ENCODE results near the gene AP2A1. TPM values are rescaled to one million over a fixed set of nuclear protein-coding genes. Genes with fewer than 3 reads are reported as not detected.

AP2A1 gene
- total RNA-seq, 1 experiment from 2014 or later = 107 TPM

- peak overlapping the region; percentile 97 for H3K4me3 ChIP-seq (ENCODE audit: low read depth, low read length)
- peak overlapping the region; percentile 86 for H3K4me3 Mint-ChIP-seq (ENCODE audit: unreplicated experiment)
- H3K4me1 Mint-ChIP-seq (ENCODE audit: low read depth, unreplicated experiment) = peaks cover 21% of the 10 kb centered on the region
- BruUV-seq (replicated peaks) = no TSS peak
- ChIA-PET CTCF (interaction anchor here (0.9 to 1.5 kb wide), 4 partner anchors 18 to 90 kb away, joined by 4 to 8 read pairs (median 5); partner anchors contain the start of gene PRMT1), POLR2A (interaction anchor here (0.5 to 1.2 kb wide), 8 partner anchors 19 to 314 kb away, joined by 3 to 7 read pairs (median 4); partner anchors contain the start of genes ALDH16A1 and PTOV1)
- no peaks in the 10 kb centered on the region for H3K9me3 ChIP-seq
- no peaks in the 10 kb centered on the region for H3K27me3 ChIP-seq (replicated peaks; ENCODE audit: control insufficient read depth, insufficient read depth, low read length)
- H3K36me3 ChIP-seq (ENCODE audit: control insufficient read depth, insufficient read depth, low read length) = no peaks in the 10 kb centered on the region
- H3K4me1 ChIP-seq = peaks cover 23% of the 10 kb centered on the region
- TF ChIP-seq CTCF (IDR thresholded peaks at IDR 0.05; ENCODE audit: insufficient read depth in 1 of 2, low read depth in 1 of 2, low read length in 1 of 2, severe bottlenecking in 1 of 2, unreplicated experiment in 1 of 2) = no peak
- H3K27ac Mint-ChIP-seq (ENCODE audit: unreplicated experiment) = peak overlapping the region; percentile 78
- DNase-seq = no peak
- intact Hi-C loops (cut with micrococcal nuclease; ENCODE audit: unreplicated experiment) = loop anchor here (2.0 to 5.0 kb wide), 5 partner anchors 55 to 127 kb away; partner anchors contain the start of genes AKT1S1, PRMT1, PTOV1 and RRAS
- no peaks in the 10 kb centered on the region for H3K9me3 Mint-ChIP-seq (ENCODE audit: unreplicated experiment)
- no peaks in the 10 kb centered on the region for H3K27me3 Mint-ChIP-seq (ENCODE audit: insufficient read depth, unreplicated experiment)
- peaks cover 36% of the 10 kb centered on the region for H3K36me3 Mint-ChIP-seq (ENCODE audit: insufficient read depth, unreplicated experiment)
Measured at GRCh38 chr19:49767381-49767780, 580 bp downstream of the AP2A1 start.

GRCh38 chr19:49767967-49768581 is 1.3 kb downstream of the AP2A1 start:
- H3K36me3 Mint-ChIP-seq (ENCODE audit: insufficient read depth, unreplicated experiment) = peaks cover 41% of the 10 kb centered on the region
- no TSS peak for BruUV-seq (replicated peaks)
- peak overlapping the region; percentile 78 for H3K27ac Mint-ChIP-seq (ENCODE audit: unreplicated experiment)
- H3K27me3 Mint-ChIP-seq (ENCODE audit: insufficient read depth, unreplicated experiment) = no peaks in the 10 kb centered on the region
- peaks cover 27% of the 10 kb centered on the region for H3K4me1 Mint-ChIP-seq (ENCODE audit: low read depth, unreplicated experiment)
- H3K4me3 ChIP-seq (ENCODE audit: low read depth, low read length) = peak overlapping the region; percentile 97
- TF ChIP-seq CTCF (IDR thresholded peaks at IDR 0.05; ENCODE audit: insufficient read depth in 1 of 2, low read depth in 1 of 2, low read length in 1 of 2, severe bottlenecking in 1 of 2, unreplicated experiment in 1 of 2) = no peak
- DNase-seq = no peak
- POLR2A ChIA-PET = interaction anchor here (0.5 kb wide), 1 partner anchor 72 kb away, joined by 4 read pairs; no protein-coding TSS in a partner anchor
- CTCF ChIA-PET = no interaction called here
- H3K9me3 Mint-ChIP-seq (ENCODE audit: unreplicated experiment) = no peaks in the 10 kb centered on the region
- H3K36me3 ChIP-seq (ENCODE audit: control insufficient read depth, insufficient read depth, low read length) = no peaks in the 10 kb centered on the region
- no peaks in the 10 kb centered on the region for H3K27me3 ChIP-seq (replicated peaks; ENCODE audit: control insufficient read depth, insufficient read depth, low read length)
- no peaks in the 10 kb centered on the region for H3K9me3 ChIP-seq
- intact Hi-C loops (cut with micrococcal nuclease; ENCODE audit: unreplicated experiment) = loop anchor here (2.0 to 5.0 kb wide), 5 partner anchors 56 to 127 kb away; partner anchors contain the start of genes AKT1S1, PRMT1, PTOV1 and RRAS
- H3K4me3 Mint-ChIP-seq (ENCODE audit: unreplicated experiment) = peak overlapping the region; percentile 86
- peaks cover 29% of the 10 kb centered on the region for H3K4me1 ChIP-seq

GRCh38 chr19:49770529-49770928 is 3.7 kb downstream of the AP2A1 start:
- Mint-ChIP-seq H3K27me3 (ENCODE audit: insufficient read depth, unreplicated experiment) (no peaks in the 10 kb centered on the region), H3K4me1 (ENCODE audit: low read depth, unreplicated experiment) (peaks cover 29% of the 10 kb centered on the region), H3K4me3 (ENCODE audit: unreplicated experiment) (no peak overlapping the region), H3K27ac (ENCODE audit: unreplicated experiment) (no peak overlapping the region), H3K9me3 (ENCODE audit: unreplicated experiment) (no peaks in the 10 kb centered on the region), H3K36me3 (ENCODE audit: insufficient read depth, unreplicated experiment) (peaks cover 44% of the 10 kb centered on the region)
- H3K9me3 ChIP-seq = no peaks in the 10 kb centered on the region
- DNase-seq = no peak
- H3K4me3 ChIP-seq (ENCODE audit: low read depth, low read length) = no peak overlapping the region
- H3K4me1 ChIP-seq = peaks cover 22% of the 10 kb centered on the region
- ChIA-PET CTCF (interaction anchor here (0.7 kb wide), 1 partner anchor 792 kb away, joined by 8 read pairs; no protein-coding TSS in a partner anchor), POLR2A (interaction anchor here (0.7 kb wide), 1 partner anchor 35 kb away, joined by 20 read pairs; no protein-coding TSS in a partner anchor)
- TF ChIP-seq CTCF (IDR thresholded peaks at IDR 0.05; ENCODE audit: insufficient read depth in 1 of 2, low read depth in 1 of 2, low read length in 1 of 2, severe bottlenecking in 1 of 2, unreplicated experiment in 1 of 2) = no peak
- intact Hi-C loops (cut with micrococcal nuclease; ENCODE audit: unreplicated experiment) = no loop called here
- H3K36me3 ChIP-seq (ENCODE audit: control insufficient read depth, insufficient read depth, low read length) = no peaks in the 10 kb centered on the region
- no peaks in the 10 kb centered on the region for H3K27me3 ChIP-seq (replicated peaks; ENCODE audit: control insufficient read depth, insufficient read depth, low read length)
- BruUV-seq (replicated peaks) = no TSS peak
